Measurements from ENCODE around the gene IGSF9. TPM values are rescaled to one million over a fixed set of nuclear protein-coding genes. Genes with fewer than 3 reads are reported as not detected.

Gene IGSF9
- total and polyA plus RNA-seq, 2 of the 13 experiments (the other 11 are each of a cell fraction or from before 2014, with no cell fraction given) = 0.03 TPM; not detected in 1

- TF ChIP-seq ZNF281 (CRISPR knock-in tag; IDR thresholded peaks at IDR 0.05; ENCODE audit: borderline replicate concordance) (no peak), ZNF576 (CRISPR knock-in tag; IDR thresholded peaks at IDR 0.05) (no peak), ZNF3 (CRISPR knock-in tag; IDR thresholded peaks at IDR 0.05) (no peak), PHF8 (CRISPR knock-in tag; IDR thresholded peaks at IDR 0.05) (no peak), KDM1A (CRISPR knock-in tag; IDR thresholded peaks at IDR 0.05) (no peak), MEF2D (CRISPR knock-in tag; IDR thresholded peaks at IDR 0.05) (no peak), CTCF (CRISPR knock-in tag; IDR thresholded peaks at IDR 0.05) (peak; percentile 82), HMGXB4 (CRISPR knock-in tag; IDR thresholded peaks at IDR 0.05; ENCODE audit: borderline replicate concordance in 1 of 2, low read depth in 1 of 2) (0 out of 4 replicates have a peak, but pooled peaks of 1 of the 2 experiments have one; percentile 33), KIAA2018 (CRISPR knock-in tag; IDR thresholded peaks at IDR 0.05; ENCODE audit: borderline replicate concordance) (no peak), SALL1 (CRISPR knock-in tag; IDR thresholded peaks at IDR 0.05) (no peak), ZNF274 (CRISPR knock-in tag; IDR thresholded peaks at IDR 0.05) (no peak), KDM2A (CRISPR knock-in tag; IDR thresholded peaks at IDR 0.05; ENCODE audit: borderline replicate concordance, low read depth) (0 out of 2 replicates have a peak, but pooled peaks have one; percentile 27)
These were observed 53.9 kb downstream of the IGSF9 start (continued) for GRCh38 chr1:159891275-159892157.
